Activated gamma-delta T cell treated with Interleukin-2 at 50 U/mL for 16 hours (primary cell): Measurements from ENCODE around the gene CDC73.
"Not testable (repeated sequence)": the region's sequence is repeated elsewhere in the genome, so short reads cannot be mapped to it uniquely, and the experiment has no call there.

ENCODE experiments used
- DNase-seq: peaks from one replicate; pipeline ENCODE4 v3.0.0-alpha.2; 2020

Gene CDC73

GRCh38 chr1:193181985-193182384 lies 60.2 kb downstream of the CDC73 start:
- DNase-seq, result no peak

GRCh38 chr1:193183019-193183627 lies 61.3 kb downstream of the CDC73 start:
- DNase-seq, result no peak

- DNase-seq, result no peak
Measured at GRCh38 chr1:193184776-193185175, 62.9 kb downstream of the CDC73 start.

- DNase-seq, result no peak
Measured at GRCh38 chr1:193185211-193185610, 63.4 kb downstream of the CDC73 start.

GRCh38 chr1:193185901-193186731 lies 64.3 kb downstream of the CDC73 start, which contains the start of gene B3GALT2:
B3GALT2 (minus strand) TSS chr1:193186613; CDS start chr1:193181562, 5,051 bp downstream.
- no peak for DNase-seq

GRCh38 chr1:193187114-193187513 lies 65.3 kb downstream of the CDC73 start:
- DNase-seq, result no peak

- DNase-seq, result not testable (repeated sequence)
Measured at GRCh38 chr1:193188915-193189314, 67.1 kb downstream of the CDC73 start.

- DNase-seq, result no peak
Measured at GRCh38 chr1:193189442-193190095, 67.7 kb downstream of the CDC73 start.

GRCh38 chr1:193190096-193190744 lies 68.4 kb downstream of the CDC73 start:
- DNase-seq, result no peak

GRCh38 chr1:193192586-193192985 lies 70.8 kb downstream of the CDC73 start:
- DNase-seq, result no peak

- DNase-seq, result no peak
Measured at GRCh38 chr1:193199940-193200339, 78.1 kb downstream of the CDC73 start.

GRCh38 chr1:193201021-193201420 lies 79.2 kb downstream of the CDC73 start:
- no peak for DNase-seq

- DNase-seq, result no peak
Measured at GRCh38 chr1:193210996-193211395, 89.2 kb downstream of the CDC73 start.

- no peak for DNase-seq
Measured at GRCh38 chr1:193211539-193211938, 89.7 kb downstream of the CDC73 start.

GRCh38 chr1:193212637-193213036 lies 90.8 kb downstream of the CDC73 start:
- no peak for DNase-seq

GRCh38 chr1:193213998-193214397 lies 92.2 kb downstream of the CDC73 start:
- no peak for DNase-seq

GRCh38 chr1:193216920-193217319 lies 95.1 kb downstream of the CDC73 start:
- DNase-seq, result no peak

GRCh38 chr1:193219391-193219790 lies 97.6 kb downstream of the CDC73 start:
- no peak for DNase-seq

- DNase-seq, result no peak
Measured at GRCh38 chr1:193221651-193222050, 99.8 kb downstream of the CDC73 start.

- no peak for DNase-seq
Measured at GRCh38 chr1:193222056-193222615, 100.3 kb downstream of the CDC73 start.

GRCh38 chr1:193229136-193229535 lies 107.3 kb downstream of the CDC73 start:
- no peak for DNase-seq

GRCh38 chr1:193231146-193231545 lies 109.3 kb downstream of the CDC73 start:
- DNase-seq, result not testable (repeated sequence)

- DNase-seq, result no peak
Measured at GRCh38 chr1:193234530-193234929, 112.7 kb downstream of the CDC73 start.
